Measurements from ENCODE around the gene GLUL. TPM values are rescaled to one million over a fixed set of nuclear protein-coding genes. Genes with fewer than 3 reads are reported as not detected.

GLUL gene
- total RNA-seq, 2 donors from 2014 or later, result 621 to 1,699 TPM

DNA sequence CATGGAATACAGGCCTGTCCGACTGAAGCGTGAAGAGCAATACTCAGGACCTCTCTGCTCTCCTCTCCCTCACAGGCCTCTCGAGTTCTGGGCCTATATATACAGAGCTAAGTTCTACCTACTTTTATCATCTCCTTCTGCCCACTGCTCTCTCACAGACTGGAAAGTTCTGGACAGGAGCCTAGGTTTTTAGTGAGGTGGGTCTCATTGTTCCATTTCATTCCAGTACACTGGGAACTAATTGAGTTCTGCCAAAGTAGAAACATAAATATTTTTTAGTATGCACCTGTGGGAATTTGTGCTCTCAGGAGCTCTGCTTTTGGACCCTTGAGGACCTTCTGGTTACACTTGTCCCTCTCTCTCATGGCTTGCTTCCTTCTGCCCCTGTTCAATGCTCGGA is 9.0 kb upstream of the GLUL start, which contains the start of gene TEDDM1:
Gene TEDDM1, minus strand, starts transcription at position 101 of the 400 bp plus-strand sequence. CDS start 182 bp downstream, outside the sequence.
- H3K27me3 ChIP-seq, result no peaks in the 10 kb centered on the region
- ATAC-seq (no peak), DNase-seq (no peak)
- TF ChIP-seq, protein P1, sequence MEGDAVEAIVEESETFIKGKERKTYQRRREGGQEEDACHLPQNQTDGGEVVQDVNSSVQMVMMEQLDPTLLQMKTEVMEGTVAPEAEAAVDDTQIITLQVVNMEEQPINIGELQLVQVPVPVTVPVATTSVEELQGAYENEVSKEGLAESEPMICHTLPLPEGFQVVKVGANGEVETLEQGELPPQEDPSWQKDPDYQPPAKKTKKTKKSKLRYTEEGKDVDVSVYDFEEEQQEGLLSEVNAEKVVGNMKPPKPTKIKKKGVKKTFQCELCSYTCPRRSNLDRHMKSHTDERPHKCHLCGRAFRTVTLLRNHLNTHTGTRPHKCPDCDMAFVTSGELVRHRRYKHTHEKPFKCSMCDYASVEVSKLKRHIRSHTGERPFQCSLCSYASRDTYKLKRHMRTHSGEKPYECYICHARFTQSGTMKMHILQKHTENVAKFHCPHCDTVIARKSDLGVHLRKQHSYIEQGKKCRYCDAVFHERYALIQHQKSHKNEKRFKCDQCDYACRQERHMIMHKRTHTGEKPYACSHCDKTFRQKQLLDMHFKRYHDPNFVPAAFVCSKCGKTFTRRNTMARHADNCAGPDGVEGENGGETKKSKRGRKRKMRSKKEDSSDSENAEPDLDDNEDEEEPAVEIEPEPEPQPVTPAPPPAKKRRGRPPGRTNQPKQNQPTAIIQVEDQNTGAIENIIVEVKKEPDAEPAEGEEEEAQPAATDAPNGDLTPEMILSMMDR (IDR thresholded peaks at IDR 0.05), result no peak
- no peak for TF ChIP-seq POLR2A (IDR thresholded peaks at IDR 0.05)
- no peak within 1 kb of the TSS for H3K4me3 ChIP-seq
- H3K9me3 ChIP-seq, result no peaks in the 10 kb centered on the region
- WGBS, 2 donors, result 82 to 89% methylated on average over 4 of the region's 4 CpGs
- H3K4me1 ChIP-seq, result peaks cover 11% of the 10 kb centered on the region
- no peak within 1 kb of the TSS for H3K27ac ChIP-seq
- intact Hi-C loops (cut with DNase I), result no loop called here
- H3K36me3 ChIP-seq (replicated peaks in 1 of 2; ENCODE audit: insufficient read depth in 1 of 2, low read depth in 2 of 2), result no peaks in the 10 kb centered on the region

DNA sequence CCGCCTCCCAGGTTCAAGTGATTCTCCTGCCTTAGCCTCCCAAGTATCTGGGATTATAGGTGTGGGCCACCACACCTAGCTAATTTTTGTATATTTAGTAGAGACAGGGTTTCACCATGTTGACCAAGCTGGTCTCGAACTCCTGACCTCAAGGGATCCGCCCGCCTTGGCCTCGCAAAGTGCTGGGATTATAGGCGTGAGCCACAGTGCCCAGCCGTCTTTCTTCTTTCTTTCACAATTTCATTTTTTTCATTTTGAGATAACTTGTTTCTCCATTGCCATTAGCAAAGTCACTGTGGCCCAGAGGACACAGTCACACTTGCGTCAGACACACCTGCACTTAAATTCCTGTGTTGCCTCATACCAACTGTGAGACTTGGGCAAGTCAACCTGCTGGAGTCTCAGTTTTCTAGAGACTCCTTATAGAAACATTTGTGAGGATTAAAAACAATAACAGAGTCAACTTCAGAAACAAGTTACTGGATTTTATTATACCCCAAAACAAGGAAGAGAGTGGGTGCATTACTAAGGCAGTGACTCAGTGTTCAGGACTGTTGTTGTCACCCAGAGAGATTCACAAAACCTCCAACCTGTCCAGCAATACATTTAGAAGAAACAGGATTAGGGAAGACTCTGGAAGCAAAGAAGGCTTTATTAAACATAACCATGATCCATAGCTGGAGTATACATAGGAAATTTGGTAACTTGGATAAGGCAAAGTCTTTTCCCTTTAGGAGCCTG is 6.2 kb upstream of the GLUL start:
- Histone ChIP-seq H3K4me1 (peaks cover 12% of the 10 kb centered on the region), H3K4me3 (no peak overlapping the region), H3K36me3 (replicated peaks in 1 of 2; ENCODE audit: insufficient read depth in 1 of 2, low read depth in 2 of 2) (no peaks in the 10 kb centered on the region), H3K27ac (peak overlapping the region in 2 of 4 donors; percentile 56 to 69), H3K9me3 (no peaks in the 10 kb centered on the region), H3K27me3 (no peaks in the 10 kb centered on the region)
- intact Hi-C loops (cut with DNase I), result loop anchor here (5.0 kb wide), 2 partner anchors 256 to 311 kb away; no protein-coding TSS in a partner anchor
- DNase-seq, result no peak
- 82 to 88% methylated on average over 8 of the region's 8 CpGs for WGBS, 2 donors
- no peak for ATAC-seq
- no peak for TF ChIP-seq POLR2A (IDR thresholded peaks at IDR 0.05)
- TF ChIP-seq, protein P1 (IDR thresholded peaks at IDR 0.05), result no peak

DNA sequence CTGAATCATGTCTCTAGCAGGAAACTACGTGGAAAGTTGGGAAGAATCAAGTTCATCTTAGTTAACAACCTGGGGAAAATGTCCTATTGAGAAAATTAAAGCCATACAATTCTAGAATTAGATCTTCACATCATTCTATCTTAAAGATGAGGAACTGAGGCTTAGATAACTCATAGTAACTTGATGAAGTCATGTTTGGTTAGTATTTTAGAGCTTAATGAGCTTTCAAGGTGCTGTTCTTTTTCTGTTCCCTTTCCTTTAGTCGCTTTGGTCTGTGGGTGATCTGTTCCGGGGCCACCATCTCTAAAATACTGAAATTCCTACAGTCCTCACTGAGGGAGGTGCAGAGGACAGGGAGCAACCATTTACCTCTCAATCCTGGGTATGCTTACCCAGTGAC is 4.3 kb upstream of the GLUL start:
- Histone ChIP-seq H3K27ac (no peak overlapping the region), H3K36me3 (replicated peaks in 1 of 2; ENCODE audit: insufficient read depth in 1 of 2, low read depth in 2 of 2) (no peaks in the 10 kb centered on the region), H3K9me3 (no peaks in the 10 kb centered on the region), H3K4me3 (no peak overlapping the region), H3K27me3 (no peaks in the 10 kb centered on the region), H3K4me1 (peaks cover 19% of the 10 kb centered on the region)
- DNase-seq (no peak), ATAC-seq (no peak)
- WGBS, 2 donors, result 78 to 83% methylated on average over 3 of the region's 3 CpGs
- TF ChIP-seq, protein P1 (IDR thresholded peaks at IDR 0.05), result no peak
- TF ChIP-seq POLR2A (IDR thresholded peaks at IDR 0.05), result no peak
- intact Hi-C loops (cut with DNase I), result loop anchor here (5.0 kb wide), 2 partner anchors 254 to 309 kb away; no protein-coding TSS in a partner anchor

DNA sequence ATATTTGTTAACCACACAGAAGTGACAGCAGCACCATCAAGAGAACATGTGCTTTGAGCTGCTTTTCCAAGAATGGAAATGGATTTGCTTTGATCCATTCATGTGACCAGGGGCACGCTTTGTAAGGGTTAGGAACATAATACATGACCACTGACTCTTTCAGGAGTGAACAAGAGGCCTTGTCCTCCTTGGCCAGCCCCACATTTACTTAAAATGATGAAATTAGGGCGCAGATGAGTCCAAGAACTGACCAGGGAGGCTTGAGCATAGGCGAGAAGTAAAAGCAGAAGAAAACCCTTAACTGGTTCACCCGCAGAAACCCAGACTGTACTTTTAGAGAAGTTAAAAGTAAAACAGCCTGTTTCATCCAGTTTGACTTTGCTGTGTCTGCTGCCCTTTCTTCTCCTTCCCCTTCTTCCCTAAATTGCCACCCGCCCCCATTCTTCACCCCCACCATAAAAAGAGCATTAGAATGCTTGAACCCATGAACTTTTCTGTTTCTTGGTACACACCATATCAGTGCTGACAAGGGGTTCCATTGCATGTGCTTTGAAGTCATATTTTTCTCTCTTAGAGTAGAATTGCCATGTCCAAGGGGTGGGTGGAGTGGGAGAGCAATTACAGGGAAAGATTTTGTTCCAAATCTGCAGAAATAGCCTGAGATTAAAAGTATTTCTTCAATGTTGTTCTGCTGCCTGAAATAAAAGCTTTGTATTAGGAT is 2.6 kb upstream of the GLUL start:
- intact Hi-C loops (cut with DNase I), result no loop called here
- H3K4me1 ChIP-seq, result peaks cover 19% of the 10 kb centered on the region
- no peaks in the 10 kb centered on the region for H3K27me3 ChIP-seq
- ATAC-seq, result no peak
- peak overlapping the region in 1 of 4 donors; percentile 39 for H3K27ac ChIP-seq
- H3K36me3 ChIP-seq (replicated peaks in 1 of 2; ENCODE audit: insufficient read depth in 1 of 2, low read depth in 2 of 2), result no peaks in the 10 kb centered on the region
- peak in 1 of 4 donors; percentile 48 for DNase-seq
- H3K9me3 ChIP-seq, result no peaks in the 10 kb centered on the region
- no peak overlapping the region for H3K4me3 ChIP-seq
- 44 to 72% methylated on average over 5 of the region's 5 CpGs for WGBS, 2 donors
- TF ChIP-seq, protein P1 (IDR thresholded peaks at IDR 0.05), result no peak
- TF ChIP-seq POLR2A (IDR thresholded peaks at IDR 0.05), result no peak
